Hepatocyte (in vitro differentiated cells): ENCODE measurements around the gene MGAT5. TPM values are rescaled to one million over a fixed set of nuclear protein-coding genes. Genes with fewer than 3 reads are reported as not detected.

Experiments
- DNase-seq: peaks from one replicate; pipeline ENCODE4 v3.0.0-alpha.2; 2016; ENCODE audit warnings: low spot score
- H2AFZ ChIP-seq: fragments of 200-600 bp; sonication (generic); 2 replicates; pipeline ENCODE4 v1.6.0; 2016; ENCODE audit warnings: antibody characterized with exemption, mild to moderate bottlenecking
- H3K27ac ChIP-seq: fragments of 200-600 bp; sonication (generic); 2 replicates; pipeline ENCODE4 v1.5.1; 2016; ENCODE audit warnings: mild to moderate bottlenecking
- H3K27me3 ChIP-seq: fragments of 200-600 bp; sonication (generic); 2 replicates; pipeline ENCODE4 v1.6.1; 2016
- H3K36me3 ChIP-seq: fragments of 200-600 bp; sonication (generic); replicated peaks from 2 replicates; pipeline ENCODE4 v1.5.1; 2016; ENCODE audit warnings: low read depth; ENCODE audit not compliant: insufficient read depth
- H3K4me1 ChIP-seq: fragments of 200-600 bp; sonication (generic); 2 replicates; pipeline ENCODE4 v1.5.1; 2016; ENCODE audit warnings: mild to moderate bottlenecking, moderate library complexity; ENCODE audit not compliant: insufficient read depth
- H3K4me2 ChIP-seq: fragments of 200-600 bp; sonication (generic); 2 replicates; pipeline ENCODE4 v1.6.0; 2016
- H3K4me3 ChIP-seq: fragments of 200-600 bp; sonication (generic); 2 replicates; pipeline ENCODE4 v1.5.1; 2016; ENCODE audit warnings: mild to moderate bottlenecking
- H3K79me2 ChIP-seq: fragments of 200-600 bp; sonication (generic); 2 replicates; pipeline ENCODE4 v1.6.0; 2017; ENCODE audit warnings: mild to moderate bottlenecking
- H3K9me2 ChIP-seq: fragments of 200-600 bp; sonication (generic); replicated peaks from 2 replicates; pipeline ENCODE4 v1.6.0; 2017; ENCODE audit warnings: mild to moderate bottlenecking; ENCODE audit not compliant: insufficient read depth
- H3K9me3 ChIP-seq: fragments of 200-600 bp; sonication (generic); 2 replicates; pipeline ENCODE4 v1.5.1; 2016; ENCODE audit warnings: low read depth, mild to moderate bottlenecking
- H4K20me1 ChIP-seq: fragments of 200-600 bp; sonication (generic); 2 replicates; pipeline ENCODE4 v1.6.0; 2016; ENCODE audit warnings: mild to moderate bottlenecking; ENCODE audit not compliant: insufficient read depth, poor library complexity, severe bottlenecking
- CTCF ChIP-seq: fragments of 200-600 bp; sonication (generic); IDR thresholded peaks from 2 replicates; pipeline ENCODE4 v1.5.1; 2016; ENCODE audit warnings: antibody characterized with exemption, mild to moderate bottlenecking; ENCODE audit not compliant: poor library complexity
- EZH2 ChIP-seq: fragments of 200-600 bp; sonication (generic); IDR thresholded peaks from 2 replicates; pipeline ENCODE4 v1.6.1; 2016; ENCODE audit warnings: antibody characterized with exemption, mild to moderate bottlenecking, borderline replicate concordance
- EZH2phosphoT487 ChIP-seq: fragments of 200-600 bp; sonication (generic); IDR thresholded peaks from one replicate; pipeline ENCODE4 v1.6.1; 2018; ENCODE audit warnings: antibody characterized with exemption, mild to moderate bottlenecking, low read depth, moderate library complexity; ENCODE audit not compliant: unreplicated experiment, severe bottlenecking
- WGBS: methylation state at CpG from one replicate; pipeline ENCODE4 v1.1.6; 2016; ENCODE audit warnings: low lambda C conversion rate; ENCODE audit errors: missing lambda C conversion rate; 5-methylcytosine and 5-hydroxymethylcytosine counted together
- polyA plus RNA-seq: library from polyadenylated mRNA; unstranded; fragments of >200 nt; fragmentation: Nextera tagmentation; extraction: Ambion mirVana; gene quantifications from 2 replicates; pipeline ENCODE4 v1.2.1, GENCODE V29; 2016
- total RNA-seq: library from RNA; depleted of rRNA; stranded (reverse); fragments of >200 nt; gene quantifications from 2 replicates; pipeline ENCODE4 v1.2.3, GENCODE V29; 2014

MGAT5 gene
- total and polyA plus RNA-seq, 2 experiments from 2014 or later, result 9.1 to 30.2 TPM

- Histone ChIP-seq H3K27me3 (no peaks in the 10 kb centered on the region), H3K27ac (no peak overlapping the region), H3K36me3 (no peaks in the 10 kb centered on the region), H3K4me1 (no peaks in the 10 kb centered on the region), H3K9me2 (no peaks in the 10 kb centered on the region), H4K20me1 (no peaks in the 10 kb centered on the region), H2AFZ (no peak overlapping the region), H3K79me2 (no peaks in the 10 kb centered on the region), H3K4me3 (no peak overlapping the region), H3K9me3 (no peaks in the 10 kb centered on the region), H3K4me2 (no peak overlapping the region)
- no peak for DNase-seq
- TF ChIP-seq EZH2phosphoT487, result no peak
- TF ChIP-seq EZH2, result no peak
- 86% methylated on average over 3 of the region's 3 CpGs for WGBS
These were observed 67.1 kb downstream of the MGAT5 start for GRCh38 chr2:134320930-134321329.

DNA sequence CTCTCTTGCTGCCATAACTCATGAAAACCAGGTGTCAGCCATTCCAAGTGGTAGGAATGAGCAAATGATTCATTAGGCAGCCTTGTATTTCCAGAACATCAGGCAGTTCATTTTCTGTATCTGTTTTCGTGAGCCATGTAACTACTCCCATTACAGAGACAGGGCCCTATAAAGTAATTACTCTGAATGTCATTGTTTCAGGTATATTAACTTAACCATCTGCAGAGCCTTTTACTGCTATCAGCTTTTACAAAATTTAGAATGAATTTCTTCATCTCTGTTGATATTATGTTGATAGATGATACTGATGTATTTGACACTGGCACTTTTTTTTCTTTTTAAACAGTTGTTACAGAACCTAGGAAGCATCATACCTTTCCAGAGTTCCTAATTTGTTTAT is 69.9 kb downstream of the MGAT5 start:
- Histone ChIP-seq H3K4me1 (no peaks in the 10 kb centered on the region), H3K9me2 (no peaks in the 10 kb centered on the region), H3K4me3 (no peak overlapping the region), H3K27me3 (no peaks in the 10 kb centered on the region), H3K4me2 (no peak overlapping the region), H3K9me3 (no peaks in the 10 kb centered on the region), H2AFZ (no peak overlapping the region), H4K20me1 (no peaks in the 10 kb centered on the region), H3K79me2 (no peaks in the 10 kb centered on the region), H3K27ac (no peak overlapping the region), H3K36me3 (no peaks in the 10 kb centered on the region)
- DNase-seq, result no peak
- TF ChIP-seq EZH2phosphoT487, result no peak
- TF ChIP-seq EZH2, result no peak
- TF ChIP-seq CTCF, result no peak
- 92% methylated on average over 1 of the region's 1 CpG for WGBS

- DNase-seq, result no peak
- no peak overlapping the region for H3K27ac ChIP-seq
- H3K4me2 ChIP-seq, result no peak overlapping the region
These were observed 70.6 kb downstream of the MGAT5 start for GRCh38 chr2:134324430-134324829.

DNA sequence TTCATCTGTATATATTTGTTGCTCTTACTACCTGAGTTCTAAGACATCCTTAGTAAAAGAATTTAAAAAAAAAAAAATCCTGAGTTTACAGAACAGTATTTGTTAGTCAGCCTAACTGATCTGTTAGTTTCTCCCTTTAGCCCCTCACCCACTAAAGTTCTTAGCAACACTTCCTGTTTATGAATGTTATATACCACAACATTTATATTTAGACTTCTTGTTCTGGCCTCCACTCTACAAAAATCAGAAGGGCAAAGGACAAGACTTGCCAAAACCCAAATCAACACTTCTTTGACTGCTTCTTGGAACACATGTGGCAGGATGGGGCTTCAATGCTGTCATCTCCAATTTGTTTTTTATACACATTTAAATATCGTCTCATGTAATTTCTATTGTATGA is 71.1 kb downstream of the MGAT5 start:
- no peak overlapping the region for H3K27ac ChIP-seq
- TF ChIP-seq EZH2phosphoT487, result no peak
- no peak for TF ChIP-seq CTCF
- no peak for TF ChIP-seq EZH2
- H3K4me1 ChIP-seq, result no peaks in the 10 kb centered on the region
- WGBS, result 96% methylated on average over 1 of the region's 1 CpG
- no peak overlapping the region for H3K4me2 ChIP-seq
- H3K36me3 ChIP-seq, result no peaks in the 10 kb centered on the region
- no peaks in the 10 kb centered on the region for H3K79me2 ChIP-seq
- no peaks in the 10 kb centered on the region for H3K9me2 ChIP-seq
- no peaks in the 10 kb centered on the region for H3K27me3 ChIP-seq
- H3K4me3 ChIP-seq, result no peak overlapping the region
- no peak for DNase-seq
- no peak overlapping the region for H2AFZ ChIP-seq
- no peaks in the 10 kb centered on the region for H4K20me1 ChIP-seq
- H3K9me3 ChIP-seq, result no peaks in the 10 kb centered on the region

More at GRCh38 chr2:134324430-134324829, 70.6 kb downstream of the MGAT5 start:
- no peaks in the 10 kb centered on the region for H3K79me2 ChIP-seq
- H4K20me1 ChIP-seq, result no peaks in the 10 kb centered on the region
- no peak overlapping the region for H3K4me3 ChIP-seq
- TF ChIP-seq CTCF, result no peak
- no peak for TF ChIP-seq EZH2phosphoT487
- TF ChIP-seq EZH2, result no peak
- H3K4me1 ChIP-seq, result no peaks in the 10 kb centered on the region
- WGBS, result 70% methylated on average over 4 of the region's 4 CpGs
- no peaks in the 10 kb centered on the region for H3K36me3 ChIP-seq
- H3K27me3 ChIP-seq, result no peaks in the 10 kb centered on the region
- H2AFZ ChIP-seq, result no peak overlapping the region
- no peaks in the 10 kb centered on the region for H3K9me2 ChIP-seq
- no peaks in the 10 kb centered on the region for H3K9me3 ChIP-seq
